HG03097 (cell line): Measurements from ENCODE around the gene SRGN.

Experiments
- ATAC-seq: cut with Tn5 transposase; IDR thresholded peaks from one replicate; pipeline ENCODE4 v1.9.1; 2021; ENCODE audit not compliant: unreplicated experiment, low FRiP score

The SRGN gene

DNA sequence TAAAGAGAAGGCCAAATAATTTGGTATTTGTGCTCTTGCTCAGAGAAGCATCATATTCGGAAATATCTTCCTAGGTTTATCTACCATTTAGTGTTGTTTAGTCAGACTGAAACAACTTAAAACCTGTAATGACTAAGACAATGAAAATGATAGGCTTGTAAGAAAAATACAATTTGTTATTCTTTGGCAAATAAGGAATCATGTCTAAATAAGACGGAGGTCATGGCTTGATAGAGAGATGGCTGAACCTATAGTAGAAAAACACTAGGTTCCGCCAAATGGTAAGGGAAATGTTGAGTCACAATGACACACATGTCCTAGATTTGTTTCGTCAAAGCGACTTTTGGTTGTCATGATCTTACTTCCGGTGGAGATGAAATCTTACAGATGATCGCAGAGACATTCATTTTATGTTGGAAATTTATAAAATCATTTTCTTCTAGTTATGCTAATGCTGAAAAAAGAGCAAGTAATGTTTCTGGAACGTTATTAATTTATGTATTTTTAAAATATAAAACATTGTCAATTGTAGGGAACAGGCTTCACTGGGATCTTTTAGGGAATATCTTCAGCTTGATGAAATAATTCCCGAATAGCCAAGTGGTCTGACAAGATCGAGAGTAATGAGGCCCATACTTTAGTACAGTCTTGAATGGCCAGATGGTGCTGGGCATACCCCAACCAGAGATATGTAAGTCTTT, 1.0 kb downstream of the SRGN start:
- ATAC-seq, result no peak

DNA sequence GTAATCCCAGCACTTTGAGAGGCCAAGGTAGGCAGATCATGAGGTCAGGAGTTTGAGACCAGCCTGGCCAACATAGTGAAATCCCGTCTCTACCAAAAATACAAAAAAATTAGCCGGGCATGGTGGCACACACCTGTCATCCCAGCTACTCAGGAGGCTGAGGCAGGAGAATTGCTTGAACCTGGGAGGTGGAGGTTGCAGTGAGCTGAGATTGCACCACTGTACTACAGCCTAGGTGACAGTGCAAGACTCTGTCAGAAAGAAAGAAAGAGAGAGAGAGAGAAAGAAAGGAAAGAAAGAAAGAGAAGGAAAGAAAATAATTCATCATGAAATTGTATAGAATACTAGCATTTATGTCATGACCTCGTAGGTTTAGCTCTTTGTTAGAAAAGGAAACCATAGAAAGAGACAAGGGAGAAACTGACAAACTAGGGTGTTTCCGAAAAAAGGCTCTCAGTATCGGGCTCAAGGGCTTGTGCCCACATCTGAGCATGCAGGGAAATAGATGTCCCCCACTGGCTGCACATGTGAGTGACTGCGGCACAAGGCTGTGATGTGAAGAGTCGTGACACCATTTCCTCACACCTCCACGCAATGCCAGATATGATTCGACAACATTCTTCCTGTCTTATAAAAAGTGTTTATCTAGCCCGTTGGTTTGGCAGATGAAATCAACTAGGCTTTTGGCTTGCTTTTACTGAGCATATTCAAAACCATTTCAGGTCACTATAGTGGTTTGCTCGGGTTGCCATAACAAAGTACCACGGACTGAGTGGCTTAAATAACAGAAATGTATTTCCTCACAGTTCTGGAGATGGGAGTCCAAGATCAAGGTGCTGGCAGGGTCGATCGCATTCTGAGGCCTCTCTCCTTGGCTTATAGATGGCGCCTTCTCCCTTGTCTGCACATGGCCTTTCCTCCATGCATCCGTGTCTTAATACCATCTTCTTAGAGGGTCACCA, 2.0 kb downstream of the SRGN start:
- peak; percentile 37 for ATAC-seq

DNA sequence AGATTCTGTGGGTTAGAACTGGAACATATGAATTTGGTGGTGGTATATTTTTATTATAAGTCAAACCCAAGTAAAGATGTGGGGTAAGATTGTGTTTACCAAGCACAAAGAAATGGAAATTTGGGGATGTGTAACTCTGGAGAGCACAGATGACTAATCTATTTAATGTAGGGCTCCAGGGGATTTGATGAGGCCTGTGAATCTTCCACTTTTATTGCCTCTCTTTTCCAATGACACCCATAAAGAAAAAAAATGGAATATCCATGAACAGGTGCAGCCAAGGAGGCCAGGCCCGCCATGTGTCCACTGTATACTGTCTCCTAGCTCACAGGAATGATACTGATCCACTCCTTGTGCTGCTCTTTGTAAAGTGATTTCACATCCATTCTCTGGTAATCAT, 2.8 kb downstream of the SRGN start:
- no peak for ATAC-seq

DNA sequence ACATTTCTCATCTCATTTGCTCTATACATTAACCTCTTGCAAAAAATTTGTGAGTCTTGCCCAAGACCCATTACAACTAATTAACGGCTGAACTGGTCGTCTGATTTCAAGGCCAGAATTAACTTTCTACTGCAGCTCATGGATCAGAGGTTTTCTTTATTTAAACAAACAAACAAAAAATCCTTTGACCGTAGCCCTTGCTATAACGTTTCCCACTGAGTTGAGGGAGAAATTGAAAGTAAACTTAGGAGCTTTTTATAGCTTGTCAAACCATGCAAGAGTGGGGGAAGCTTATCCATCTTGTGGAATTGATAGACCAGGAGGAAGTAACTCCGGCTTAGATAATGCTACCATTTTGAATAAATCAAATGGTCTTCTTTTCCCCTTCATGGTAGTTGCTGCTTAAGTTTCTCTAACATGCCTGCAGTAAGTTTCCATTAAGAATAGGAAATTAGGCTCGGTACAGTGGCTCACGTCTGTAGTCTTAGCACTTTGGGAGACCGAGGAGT, 3.3 kb downstream of the SRGN start:
- ATAC-seq, result no peak

DNA sequence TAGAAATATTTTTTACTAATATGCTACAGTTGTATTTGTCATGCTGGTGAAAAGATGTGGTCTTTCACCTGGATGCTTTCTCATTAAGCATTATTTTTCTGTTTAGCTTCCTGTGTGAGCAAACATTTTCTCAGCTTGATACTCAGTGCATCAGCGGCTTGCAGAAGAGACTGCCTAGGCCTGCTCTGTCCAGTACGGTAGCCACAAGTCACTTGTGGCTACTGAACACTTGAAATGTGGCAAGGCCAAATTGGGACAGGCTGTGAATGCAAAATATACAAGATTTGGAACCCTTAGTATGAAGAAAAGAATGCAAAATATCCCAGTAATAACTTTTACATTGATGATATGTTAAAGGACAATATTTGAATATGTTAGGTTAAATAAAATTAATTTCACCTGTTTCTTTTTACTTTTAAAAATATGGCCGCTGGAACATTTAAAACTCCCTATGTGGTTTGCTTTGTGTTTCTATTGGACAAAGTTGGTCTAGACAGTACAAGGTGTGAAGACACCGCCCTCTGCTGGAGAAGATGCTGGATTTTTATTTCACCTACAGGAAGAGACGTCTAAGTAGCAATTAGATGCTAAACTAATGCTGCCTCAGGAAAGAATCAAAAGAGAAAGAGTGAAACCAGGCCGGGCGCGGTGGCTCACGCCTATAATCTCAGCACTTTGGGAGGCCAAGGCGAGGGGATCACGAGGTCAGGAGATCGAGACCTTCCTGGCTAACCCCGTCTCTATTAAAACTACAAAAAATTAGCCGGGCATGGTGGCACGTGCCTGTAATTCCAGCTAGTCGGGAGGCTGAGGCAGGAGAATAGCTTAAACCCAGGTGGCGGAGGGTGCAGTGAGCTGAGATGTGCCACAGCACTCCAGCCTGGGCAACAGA, 5.3 kb downstream of the SRGN start:
- ATAC-seq, result no peak

DNA sequence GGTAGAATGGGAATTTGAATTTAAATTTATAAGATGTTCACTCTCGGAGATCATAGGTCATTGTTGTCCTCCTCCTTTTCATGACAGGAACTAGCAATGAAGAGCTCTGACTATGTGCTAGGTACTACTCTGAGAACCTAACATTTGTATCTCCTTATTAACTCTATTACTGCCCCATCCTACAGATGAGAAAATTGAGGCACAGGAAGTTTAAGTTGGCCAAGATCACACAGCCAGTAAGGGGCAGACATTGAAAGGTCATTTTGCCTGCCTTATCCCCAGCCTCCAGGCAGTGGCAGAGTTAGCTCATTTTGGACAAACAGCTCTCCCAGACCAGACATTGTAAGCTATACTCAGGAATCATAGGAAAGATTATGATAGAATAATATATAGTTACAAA, 6.0 kb downstream of the SRGN start:
- no peak for ATAC-seq

DNA sequence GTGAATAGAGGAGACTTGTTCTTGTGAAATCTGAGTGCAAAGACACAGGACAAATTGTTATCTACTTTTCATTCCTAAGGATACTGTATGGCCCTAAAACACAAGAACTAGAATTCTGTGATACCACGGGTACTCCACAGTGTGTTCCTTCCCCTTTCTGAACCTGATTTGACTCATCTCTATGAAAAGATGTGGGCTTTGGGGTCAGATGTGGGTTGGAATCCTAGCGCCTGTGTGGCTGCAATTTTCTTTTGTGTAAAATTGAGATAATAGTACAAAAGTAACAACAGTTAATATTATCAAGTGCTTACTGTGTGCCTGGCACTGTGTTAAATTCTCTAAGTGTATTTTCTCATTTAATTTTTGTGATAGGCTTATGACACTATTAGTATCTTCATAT, 8.1 kb downstream of the SRGN start:
- ATAC-seq, result no peak

DNA sequence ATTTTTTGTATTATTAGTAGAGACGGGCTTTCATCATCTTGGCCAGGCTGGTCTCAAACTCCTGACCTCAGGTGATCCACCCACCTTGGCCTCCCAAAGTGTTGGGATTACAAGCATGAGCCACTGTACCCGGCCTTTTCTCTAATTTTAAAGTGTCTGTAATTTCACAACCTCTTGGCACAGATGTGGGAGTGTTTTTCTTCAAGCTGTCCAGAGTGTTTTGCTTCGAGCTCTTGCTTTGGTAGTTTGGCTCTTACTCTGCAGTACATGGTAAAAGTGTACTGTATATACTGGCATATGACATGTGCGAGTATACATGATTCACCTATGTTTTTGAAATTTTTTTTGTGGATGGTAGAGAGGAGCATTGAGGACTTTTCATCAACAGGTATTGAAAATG, 9.8 kb downstream of the SRGN start:
- ATAC-seq, result no peak

DNA sequence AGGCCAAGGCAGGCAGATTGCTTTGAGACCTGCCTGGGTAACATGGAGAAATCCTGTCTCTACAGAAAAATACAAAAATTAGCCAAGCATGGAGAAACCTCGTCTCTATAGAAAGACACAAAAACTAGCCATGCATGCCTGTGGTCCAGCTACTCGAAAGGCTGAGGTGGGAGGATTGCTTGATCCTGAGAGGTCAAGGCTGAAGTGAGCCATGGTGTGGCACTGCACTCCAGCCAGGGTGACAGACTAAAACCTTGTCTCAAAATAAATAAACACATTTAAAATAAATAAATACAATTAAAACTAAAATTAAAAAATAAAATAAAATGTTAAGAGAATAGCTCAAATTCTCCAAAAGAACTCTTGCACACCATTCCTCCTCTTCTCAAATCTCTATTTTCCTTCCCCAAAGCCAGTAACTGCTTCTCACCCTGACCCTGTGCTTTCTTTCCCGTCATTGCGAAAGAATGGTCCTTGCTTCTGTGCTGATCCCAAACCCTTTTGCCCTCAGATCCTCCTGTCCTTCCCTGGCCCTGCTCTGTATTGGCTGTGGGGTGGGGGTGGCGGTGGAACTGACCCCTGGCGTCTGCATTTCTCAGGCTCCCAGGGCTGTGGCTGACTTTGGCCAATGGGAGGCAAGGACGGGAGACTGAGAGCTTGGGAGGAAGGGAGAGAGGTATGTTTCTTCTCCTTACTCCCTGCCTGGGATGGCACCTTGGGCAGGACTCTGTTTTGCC, 12.4 kb downstream of the SRGN start:
- no peak for ATAC-seq

DNA sequence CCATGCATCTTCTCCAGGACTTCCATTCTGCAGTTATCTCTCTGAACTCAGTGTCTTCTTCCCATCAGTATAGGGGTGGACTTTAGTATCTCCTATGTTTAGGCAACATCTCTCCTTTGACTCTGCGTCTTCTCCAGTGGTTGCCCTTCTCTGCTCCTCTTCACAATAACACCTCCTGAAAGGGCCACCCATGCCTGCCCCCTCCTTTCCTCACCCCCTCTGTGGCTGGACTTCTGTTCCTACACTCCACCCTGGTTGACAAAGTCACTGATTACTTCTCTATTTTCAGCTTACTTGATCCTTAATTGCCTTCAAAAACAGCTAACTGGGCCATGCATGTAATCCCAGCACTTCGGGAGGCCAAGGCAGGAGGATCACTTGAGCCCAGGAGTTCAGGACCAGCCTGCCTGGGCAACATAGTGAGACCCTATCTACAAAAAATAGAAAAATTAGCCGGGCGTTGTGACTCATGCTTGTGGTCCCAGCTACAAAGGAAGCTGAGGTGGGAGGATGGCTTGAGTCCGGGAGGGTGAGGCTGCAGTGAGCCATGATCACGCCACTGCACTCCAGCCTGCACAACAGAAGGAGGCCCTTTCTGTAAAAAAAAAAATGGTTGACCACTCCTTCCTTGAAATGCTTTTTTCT, 13.7 kb downstream of the SRGN start:
- no peak for ATAC-seq

DNA sequence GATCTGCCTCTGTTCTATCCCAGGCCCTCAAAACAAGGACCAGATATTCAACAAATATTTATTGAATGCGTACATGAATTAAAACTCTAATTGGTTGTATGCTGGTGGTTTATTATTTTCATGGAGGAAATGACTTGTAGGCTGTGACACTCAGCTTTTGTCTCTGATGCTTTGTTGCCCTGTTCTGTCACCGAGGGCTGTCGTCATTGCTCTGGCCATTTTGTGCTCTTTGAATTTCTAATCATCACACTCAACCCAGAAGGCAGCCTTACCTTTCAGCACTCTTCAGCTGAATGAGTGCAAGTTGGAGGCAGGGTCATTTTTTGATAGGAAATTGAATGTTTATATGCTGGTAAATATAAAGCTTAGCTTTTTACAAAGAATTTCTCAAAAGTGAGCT, 14.5 kb downstream of the SRGN start:
- ATAC-seq, result no peak

DNA sequence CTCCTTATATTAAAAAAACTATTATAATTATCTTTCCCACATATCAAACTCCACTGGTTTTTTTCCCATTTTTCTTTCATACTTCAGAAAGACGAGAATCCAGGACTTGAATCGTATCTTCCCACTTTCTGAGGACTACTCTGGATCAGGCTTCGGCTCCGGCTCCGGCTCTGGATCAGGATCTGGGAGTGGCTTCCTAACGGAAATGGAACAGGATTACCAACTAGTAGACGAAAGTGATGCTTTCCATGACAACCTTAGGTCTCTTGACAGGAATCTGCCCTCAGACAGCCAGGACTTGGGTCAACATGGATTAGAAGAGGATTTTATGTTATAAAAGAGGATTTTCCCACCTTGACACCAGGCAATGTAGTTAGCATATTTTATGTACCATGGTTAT, 15.9 kb downstream of the SRGN start:
- ATAC-seq, result no peak

DNA sequence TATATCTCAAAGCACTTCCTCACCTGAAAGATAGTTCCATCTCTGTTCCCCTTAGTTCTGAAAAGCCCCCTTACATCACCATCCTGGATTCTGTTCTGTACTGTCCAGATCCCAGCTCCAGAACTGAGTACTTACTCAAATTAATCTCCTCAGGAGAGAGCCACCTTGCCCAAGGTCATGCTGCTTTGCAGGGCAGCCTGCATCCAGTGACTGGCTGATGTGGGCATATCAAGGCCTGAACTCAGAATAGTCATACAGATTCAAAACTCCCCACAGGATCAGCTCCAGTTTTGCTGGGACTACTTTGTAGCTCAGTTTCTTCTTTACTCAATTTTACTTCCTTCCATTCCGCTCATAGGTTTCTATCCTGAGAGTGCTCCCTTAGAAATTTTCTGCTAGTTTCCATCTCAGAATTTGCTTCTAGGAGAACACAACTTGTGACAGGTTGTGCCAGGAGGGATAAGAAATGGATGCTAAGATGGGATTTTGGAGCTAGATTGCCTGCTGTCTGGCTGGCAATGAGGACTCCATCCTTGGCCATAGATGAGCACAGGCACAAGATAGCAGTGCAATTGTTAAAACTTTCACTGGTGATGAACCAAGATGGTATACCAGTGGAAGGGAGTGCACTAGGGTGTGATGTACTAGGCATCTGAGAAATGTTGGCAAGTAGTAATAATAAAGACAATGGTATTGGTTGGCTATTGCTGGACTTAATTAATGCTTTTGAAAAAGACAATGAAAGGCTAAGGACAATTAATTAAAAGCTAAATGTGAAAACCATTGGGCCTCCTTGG, 17.3 kb downstream of the SRGN start:
- ATAC-seq, result no peak

DNA sequence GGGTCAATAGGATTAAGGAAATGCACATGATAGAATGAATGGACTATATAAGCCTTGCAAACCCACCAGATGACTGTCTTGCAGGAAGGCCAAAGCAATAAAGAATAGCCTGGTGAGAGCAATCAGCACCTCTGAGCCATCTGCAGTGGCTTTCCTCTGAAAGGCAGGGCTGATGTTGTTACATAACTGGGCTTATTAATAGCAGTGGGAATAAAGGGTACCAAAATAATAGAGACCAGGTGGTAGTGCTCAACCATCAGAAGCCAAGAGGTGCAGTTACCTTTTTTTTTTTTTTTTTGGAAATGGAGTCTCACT, 19.2 kb downstream of the SRGN start:
- ATAC-seq, result no peak

DNA sequence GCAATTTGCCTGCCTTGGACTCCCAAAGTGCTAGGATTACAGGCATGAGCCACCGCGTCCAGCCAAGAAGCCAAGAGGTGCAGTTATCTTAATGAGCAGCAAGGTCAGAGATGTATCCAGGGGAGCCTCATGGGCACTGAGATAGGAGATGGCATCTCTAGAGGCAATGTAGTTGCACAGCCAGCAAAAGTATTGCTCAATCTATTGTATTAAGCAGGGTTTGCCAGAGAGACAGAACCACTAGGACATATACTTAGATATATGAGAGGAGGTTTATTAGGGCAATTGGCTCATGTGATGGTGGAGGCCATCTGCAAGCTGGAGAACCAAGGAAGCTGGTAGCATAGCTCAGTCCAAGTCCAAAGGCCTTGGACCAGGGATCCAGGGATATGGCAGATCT, 19.8 kb downstream of the SRGN start:
- no peak for ATAC-seq

DNA sequence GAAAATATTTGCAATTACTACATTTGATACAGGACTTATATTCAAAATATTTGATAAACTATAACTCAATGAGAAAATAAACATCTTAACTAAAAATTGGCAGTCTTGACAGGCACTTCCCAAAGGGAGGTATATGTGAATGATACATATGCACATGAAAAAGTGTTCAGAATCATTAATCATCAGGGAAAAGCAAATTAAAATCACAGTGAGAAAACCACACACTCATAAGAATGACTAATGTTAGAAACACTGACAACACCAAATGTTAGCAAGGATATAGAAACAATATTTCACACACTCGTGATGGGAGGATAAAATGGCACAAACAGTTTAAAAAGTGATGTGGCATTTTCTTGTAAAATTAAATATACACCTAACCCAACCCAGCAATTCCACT, 32.0 kb downstream of the SRGN start:
- no peak for ATAC-seq

DNA sequence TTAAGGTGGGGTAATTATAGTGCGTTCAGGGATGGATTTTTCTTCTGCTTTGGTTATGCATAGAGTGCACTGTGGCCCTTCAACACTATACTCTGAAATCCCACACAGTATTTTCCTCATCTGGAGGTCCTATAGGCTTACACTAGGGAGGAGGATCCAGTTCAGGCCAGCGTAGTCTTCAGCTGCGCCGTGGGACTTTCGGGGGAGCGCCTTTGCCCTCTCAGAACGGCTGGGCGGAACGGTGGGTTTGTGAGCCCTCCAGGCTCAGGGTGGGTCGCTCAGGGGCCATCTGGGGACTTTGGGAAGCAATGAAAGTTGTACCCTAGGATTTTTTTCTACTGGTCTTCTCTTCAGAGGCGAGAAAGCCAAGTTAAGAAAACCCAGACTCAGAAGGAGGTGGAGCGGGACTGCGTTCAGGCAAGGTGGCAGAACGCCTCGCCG, 35.4 kb downstream of the SRGN start:
- peak; percentile 23 for ATAC-seq

DNA sequence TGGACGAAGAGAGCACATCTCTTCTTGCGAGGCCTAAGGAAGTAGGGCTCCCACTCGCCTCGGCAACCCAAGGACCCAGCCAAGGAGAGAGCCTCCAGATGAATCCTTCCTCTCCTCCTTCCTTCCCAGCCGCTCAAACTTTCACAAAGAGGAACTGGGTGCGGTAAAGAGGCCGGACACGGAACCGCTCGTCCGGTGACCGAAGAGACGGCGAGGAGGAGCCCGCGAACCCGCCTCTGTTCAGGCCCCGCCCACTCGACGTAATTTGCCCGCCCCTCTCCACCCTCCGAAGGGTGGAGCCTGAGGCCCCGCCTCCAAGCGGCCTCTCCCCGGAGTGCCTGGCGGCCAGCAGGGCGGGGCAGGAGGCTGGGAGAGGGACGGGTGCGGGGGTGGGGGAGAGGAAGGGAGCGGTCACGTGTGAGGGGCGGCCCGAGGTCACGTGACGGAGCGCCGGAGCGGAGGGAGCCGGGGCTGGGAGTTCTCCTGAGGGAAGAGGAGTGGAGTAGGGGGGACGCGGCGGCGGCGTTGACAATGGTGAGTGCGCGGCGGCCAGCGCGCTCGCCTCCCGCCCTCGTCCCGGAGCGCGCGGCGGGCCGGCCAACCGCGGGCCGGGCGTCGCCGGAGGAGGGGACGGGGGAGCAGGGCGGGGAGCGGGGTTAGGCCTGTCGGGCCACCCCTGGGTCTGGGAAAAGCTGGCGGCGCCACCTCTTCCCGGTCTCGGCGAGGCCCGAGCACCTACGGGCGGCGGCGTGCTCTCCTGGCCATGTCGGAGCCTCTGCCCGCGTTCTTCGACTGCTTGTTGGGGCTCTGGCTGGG, 36.1 kb downstream of the SRGN start, which contains the start of gene VPS26A:
Gene VPS26A (plus strand): TSS at position 432 of the 816 bp plus-strand sequence. CDS start 100 bp downstream, at position 532.
- peak; percentile 77 for ATAC-seq
